ENCODE measurements around the gene COPG1.
"Not testable (repeated sequence)": the region's sequence is repeated elsewhere in the genome, so short reads cannot be mapped to it uniquely, and the experiment has no call there.

COPG1 gene

GRCh38 chr3:129245141-129245540 lies 4.3 kb upstream of the COPG1 start:
- DNase-seq (ENCODE audit: low read depth in 3 of 3) = no peak

DNA sequence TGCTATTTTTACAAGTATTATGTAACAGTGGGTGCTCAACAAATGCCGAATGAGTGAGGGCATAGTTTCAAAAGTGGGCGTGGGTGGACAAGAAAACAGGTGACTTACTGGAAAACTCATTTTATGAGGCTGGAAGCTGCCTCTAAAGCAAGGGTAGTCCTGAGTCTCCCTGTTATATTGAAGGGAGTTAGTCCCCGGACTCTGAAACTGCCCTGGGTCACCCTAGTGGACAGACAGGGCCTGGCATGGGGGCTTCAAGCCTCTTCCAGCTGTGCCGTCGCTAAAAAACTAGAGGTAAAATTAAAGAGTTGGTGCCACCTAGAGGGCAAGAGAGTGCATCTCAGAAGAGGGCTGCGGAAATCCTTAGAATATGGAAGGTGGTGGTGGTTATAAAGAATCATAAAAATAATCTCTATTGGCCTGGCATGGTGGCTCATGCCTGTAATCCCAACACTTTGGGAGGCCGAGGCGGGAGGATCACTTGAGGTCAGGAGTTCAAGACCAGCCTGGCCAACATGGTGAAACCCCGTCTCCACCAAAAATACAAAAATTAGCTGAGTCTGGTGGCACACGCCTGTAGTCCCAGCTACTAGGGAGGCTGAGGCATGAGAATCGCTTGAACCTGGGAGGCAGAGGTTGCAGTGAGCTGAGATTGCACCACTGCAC lies 3.6 kb upstream of the COPG1 start:
- peak; percentile 25 to 63 (median 62) for DNase-seq (ENCODE audit: low read depth in 3 of 3)

GRCh38 chr3:129246636-129247035 lies 2.8 kb upstream of the COPG1 start:
- DNase-seq (ENCODE audit: low read depth in 3 of 3) = no peak

DNA sequence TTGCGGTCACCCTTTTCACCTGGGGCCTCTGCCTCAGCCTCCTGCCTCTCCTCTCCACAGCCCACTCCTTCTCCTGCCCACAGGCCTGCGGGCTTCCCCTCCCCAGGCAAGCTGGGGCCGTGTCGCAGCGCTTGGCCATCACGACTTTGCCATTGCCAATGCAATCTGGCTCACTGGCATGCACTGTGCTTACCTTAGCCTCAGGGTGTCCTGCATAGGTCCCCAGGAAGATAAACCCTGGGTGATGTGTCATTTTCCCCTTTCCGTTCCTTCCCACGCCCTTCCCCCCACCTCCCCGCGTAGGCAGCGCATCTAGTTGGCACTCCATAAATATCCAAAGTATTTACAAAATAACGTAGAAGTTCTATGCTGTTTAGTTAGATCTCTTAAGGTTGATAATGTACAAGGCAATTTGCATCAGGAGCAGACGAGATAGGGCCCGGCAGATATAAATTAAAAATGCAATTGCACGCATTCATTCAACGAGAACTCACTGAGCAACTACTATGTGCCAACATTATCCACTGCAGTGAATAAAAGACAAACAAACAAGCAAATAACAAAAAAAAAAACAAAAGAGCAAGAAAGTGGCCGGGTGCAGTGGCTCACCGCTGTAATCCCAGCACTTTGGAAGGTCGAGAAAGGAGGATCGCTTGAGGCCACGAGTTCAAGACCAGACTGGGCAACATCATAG lies 973 bp upstream of the COPG1 start:
- no peak for DNase-seq (ENCODE audit: low read depth in 3 of 3)

DNA sequence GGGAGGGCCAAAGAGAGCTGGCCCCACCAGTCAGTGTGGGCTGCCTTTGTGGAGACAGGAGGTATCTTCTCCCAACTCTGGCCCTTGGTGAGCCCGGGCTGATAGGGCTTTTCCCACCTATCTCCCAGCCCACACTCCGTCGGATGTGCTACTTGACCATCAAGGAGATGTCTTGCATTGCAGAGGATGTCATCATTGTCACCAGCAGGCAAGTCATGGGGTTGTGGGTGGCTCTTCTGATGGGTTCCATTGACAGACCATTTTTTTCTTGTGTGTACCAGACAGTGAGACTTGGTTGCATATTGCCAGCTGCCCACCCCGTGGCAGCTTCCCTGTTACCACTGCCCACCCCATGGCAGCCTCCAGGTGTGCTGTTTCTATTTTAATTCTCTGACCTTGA lies 3.3 kb downstream of the COPG1 start:
- no peak for DNase-seq (ENCODE audit: low read depth in 3 of 3)

DNA sequence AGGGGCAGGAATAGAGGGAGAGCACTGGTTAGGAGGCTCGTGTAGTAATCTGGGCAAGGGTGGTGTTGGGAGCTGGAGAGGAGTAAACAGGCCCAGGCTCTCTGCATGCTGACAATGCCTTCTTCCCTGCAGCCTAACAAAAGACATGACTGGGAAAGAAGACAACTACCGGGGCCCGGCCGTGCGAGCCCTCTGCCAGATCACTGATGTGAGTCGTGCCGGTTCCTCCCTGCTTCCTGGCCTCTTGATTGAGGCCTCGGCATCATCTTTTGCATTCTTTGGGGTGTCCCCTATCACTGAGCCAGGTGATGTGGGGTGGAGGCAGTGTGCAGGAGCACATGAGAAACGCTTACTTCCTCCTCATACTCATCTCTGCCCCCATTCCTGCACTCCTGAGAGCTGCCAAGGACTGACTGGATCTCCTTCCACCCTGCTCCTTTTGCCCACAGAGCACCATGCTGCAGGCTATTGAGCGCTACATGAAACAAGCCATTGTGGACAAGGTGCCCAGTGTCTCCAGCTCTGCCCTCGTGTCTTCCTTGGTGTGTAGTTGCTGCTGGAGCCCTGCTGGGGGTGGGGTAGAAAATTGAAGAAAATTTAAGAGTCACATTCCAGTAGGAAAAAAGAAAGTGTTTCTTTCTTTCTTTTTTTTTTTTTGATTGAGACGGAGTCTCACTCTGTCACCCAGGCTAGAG lies 5.3 kb downstream of the COPG1 start:
- no peak for DNase-seq (ENCODE audit: low read depth in 3 of 3)

GRCh38 chr3:129256270-129256669 lies 6.9 kb downstream of the COPG1 start:
- DNase-seq (ENCODE audit: low read depth in 3 of 3) = no peak

- no peak for DNase-seq (ENCODE audit: low read depth in 3 of 3)
These were observed 8.2 kb downstream of the COPG1 start for GRCh38 chr3:129257609-129258008.

GRCh38 chr3:129259612-129260477 lies 10.4 kb downstream of the COPG1 start:
- DNase-seq (ENCODE audit: low read depth in 3 of 3) = no peak

DNA sequence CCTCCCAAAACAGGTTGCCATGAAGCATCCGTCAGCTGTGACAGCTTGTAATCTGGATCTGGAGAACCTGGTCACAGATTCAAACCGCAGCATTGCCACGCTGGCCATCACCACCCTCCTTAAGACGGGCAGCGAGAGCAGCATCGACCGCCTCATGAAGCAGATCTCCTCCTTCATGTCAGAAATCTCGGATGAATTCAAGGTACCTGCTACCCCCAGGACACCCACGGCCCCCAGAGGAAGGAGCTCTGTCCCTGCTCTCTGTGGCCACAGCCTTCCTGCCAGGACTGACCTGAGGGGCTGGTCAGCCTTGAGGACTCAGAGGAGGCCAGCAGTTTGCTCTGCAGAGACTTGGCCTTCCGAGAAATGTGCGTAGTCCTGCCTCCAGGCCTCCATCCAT lies 11.2 kb downstream of the COPG1 start:
- DNase-seq (ENCODE audit: low read depth in 3 of 3) = no peak

GRCh38 chr3:129261894-129262293 lies 12.5 kb downstream of the COPG1 start:
- no peak for DNase-seq (ENCODE audit: low read depth in 3 of 3)

GRCh38 chr3:129263161-129263910 lies 13.9 kb downstream of the COPG1 start:
- no peak for DNase-seq (ENCODE audit: low read depth in 3 of 3)

DNA sequence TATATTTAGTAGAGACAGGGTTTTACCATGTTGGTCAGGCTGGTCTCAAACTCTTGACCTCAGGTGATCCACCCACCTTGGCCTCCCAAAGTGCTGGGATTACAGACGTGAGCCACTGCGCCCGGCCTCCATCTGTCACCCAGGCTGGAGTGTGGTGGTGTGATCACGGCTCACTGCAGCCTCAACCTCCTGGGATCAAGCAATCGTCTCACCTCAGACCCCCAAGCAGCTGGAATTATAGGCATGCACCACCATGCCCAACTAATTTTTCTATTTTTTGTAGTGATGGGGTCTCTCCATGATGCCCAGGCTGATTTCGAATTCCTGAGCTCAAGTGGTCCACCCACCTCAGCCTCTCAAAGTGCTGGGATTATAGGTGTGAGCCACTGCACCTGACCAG lies 15.6 kb downstream of the COPG1 start:
- DNase-seq (ENCODE audit: low read depth in 3 of 3) = not testable (repeated sequence)

GRCh38 chr3:129266651-129267050 lies 17.2 kb downstream of the COPG1 start:
- no peak for DNase-seq (ENCODE audit: low read depth in 3 of 3)

DNA sequence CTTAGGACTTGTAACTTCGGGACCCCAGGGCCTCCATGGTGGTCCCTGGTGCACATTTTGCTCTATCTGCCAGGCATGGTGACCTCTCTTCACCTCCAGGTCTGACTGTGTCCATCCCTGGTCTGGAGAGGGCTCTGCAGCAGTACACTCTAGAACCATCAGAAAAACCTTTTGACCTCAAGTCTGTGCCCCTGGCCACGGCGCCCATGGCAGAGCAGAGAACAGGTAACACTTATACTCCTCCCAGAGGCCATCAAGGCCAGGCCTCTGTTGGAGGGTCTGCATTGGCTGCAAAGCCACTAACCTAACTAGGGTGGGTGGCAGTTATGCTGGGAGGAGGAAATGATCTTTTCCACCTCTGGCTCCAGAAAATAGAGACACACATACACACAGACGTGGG lies 19.0 kb downstream of the COPG1 start:
- DNase-seq (ENCODE audit: low read depth in 3 of 3) = no peak

GRCh38 chr3:129271674-129272073 lies 22.3 kb downstream of the COPG1 start:
- DNase-seq (ENCODE audit: low read depth in 3 of 3) = no peak

DNA sequence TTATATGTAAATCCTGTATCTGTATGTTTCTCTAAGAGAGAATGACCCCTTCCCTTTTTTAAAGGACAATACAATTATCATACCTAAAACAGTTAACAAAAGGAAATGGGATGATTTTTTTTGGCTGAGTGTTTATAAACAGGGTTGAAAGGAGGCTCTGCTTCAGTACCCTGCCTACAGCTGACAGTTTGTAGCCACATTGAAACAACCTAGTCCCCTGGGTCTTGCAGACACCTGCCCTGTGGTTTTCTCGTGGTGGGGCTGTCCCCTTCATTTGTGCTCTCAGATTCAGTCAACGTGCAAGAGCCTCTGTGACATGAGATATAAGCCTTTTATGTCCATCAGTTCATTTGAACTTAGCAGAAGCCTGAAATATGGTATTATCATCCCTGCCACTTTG lies 27.0 kb downstream of the COPG1 start:
- DNase-seq (ENCODE audit: low read depth in 3 of 3) = peak in 1 of 3 donors; percentile 26

- DNase-seq (ENCODE audit: low read depth in 3 of 3) = no peak
These were observed 28.4 kb downstream of the COPG1 start for GRCh38 chr3:129277829-129278271.

DNA sequence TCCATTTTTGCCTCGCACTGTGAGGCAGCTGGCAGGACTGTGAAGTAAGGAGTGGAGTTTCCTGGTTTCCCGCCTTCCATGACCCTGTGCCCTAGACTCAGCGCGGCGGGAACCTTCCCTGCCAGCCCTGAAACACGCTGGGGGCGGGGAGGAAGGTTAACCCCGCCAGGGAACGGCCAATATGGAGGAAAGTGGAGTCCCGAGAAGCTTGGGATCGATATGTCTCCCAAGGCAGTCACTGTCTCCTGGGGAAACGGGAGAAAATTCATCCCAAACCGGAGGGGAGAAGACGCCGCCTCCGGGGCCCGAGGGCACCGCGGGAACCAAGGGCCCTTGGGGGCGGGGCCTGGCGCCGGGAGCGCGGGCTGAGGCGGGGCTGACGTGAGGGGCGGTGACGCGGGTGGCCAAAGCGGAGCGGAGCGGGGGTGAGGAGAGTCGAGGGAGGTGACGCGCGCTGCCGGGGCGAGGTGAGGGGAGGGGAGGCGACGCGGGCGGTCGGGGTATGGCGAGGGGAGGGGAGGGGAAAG lies 29.1 kb downstream of the COPG1 start, which contains the start of gene HMCES:
HMCES (plus strand) TSS at position 432 of the 527 bp plus-strand sequence. CDS start 863 bp downstream, outside the sequence.
- peak; percentile 80 to 97 (median 86) for DNase-seq (ENCODE audit: low read depth in 3 of 3)

GRCh38 chr3:129278966-129279906 lies 29.8 kb downstream of the COPG1 start:
- peak; percentile 29 to 41 (median 34) for DNase-seq (ENCODE audit: low read depth in 3 of 3)

Data from stimulated activated CD4-positive, alpha-beta T cell treated with anti-CD3 and anti-CD28 coated beads, TNF-alpha, amount 100 ng/mL, for 48 hours (primary cell).